ENCODE results near the gene DGKZ.

DNA sequence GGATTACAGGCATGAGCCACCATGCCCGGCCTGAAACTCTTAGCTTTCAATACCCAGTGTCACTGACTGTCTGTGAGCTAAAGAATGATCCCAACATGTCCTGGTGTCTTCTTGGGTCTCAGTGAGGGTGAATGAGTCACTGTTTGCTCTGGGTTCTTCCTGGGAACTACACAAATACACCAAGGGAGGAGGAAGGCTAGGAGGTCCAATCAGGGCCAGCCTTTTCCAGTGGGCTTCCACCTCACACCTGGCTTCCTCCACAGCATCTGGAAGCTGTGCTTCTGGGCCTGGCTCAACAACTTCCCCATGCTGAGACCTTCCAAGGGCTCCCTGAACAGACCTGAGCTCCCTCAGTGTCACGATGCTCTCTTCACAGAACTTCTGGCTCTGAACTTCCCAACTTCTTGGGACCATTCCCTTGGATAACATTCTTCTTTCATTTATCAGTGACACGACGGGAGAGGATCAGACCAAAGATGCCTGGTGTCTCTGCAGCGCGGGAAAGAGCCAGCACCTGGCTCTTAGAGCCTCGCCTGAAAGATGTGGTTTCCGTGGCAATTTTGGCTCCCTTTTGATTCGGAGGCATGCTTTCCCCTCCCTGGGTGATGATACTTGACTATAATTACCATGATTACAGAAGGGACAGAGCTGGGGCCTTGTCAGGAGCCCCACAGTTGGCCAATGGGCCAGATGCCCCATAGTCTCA lies 66.7 kb downstream of the DGKZ start:
- no peak for TF ChIP-seq POLR2A (IDR thresholded peaks at IDR 0.05)
- TF ChIP-seq, protein P1, sequence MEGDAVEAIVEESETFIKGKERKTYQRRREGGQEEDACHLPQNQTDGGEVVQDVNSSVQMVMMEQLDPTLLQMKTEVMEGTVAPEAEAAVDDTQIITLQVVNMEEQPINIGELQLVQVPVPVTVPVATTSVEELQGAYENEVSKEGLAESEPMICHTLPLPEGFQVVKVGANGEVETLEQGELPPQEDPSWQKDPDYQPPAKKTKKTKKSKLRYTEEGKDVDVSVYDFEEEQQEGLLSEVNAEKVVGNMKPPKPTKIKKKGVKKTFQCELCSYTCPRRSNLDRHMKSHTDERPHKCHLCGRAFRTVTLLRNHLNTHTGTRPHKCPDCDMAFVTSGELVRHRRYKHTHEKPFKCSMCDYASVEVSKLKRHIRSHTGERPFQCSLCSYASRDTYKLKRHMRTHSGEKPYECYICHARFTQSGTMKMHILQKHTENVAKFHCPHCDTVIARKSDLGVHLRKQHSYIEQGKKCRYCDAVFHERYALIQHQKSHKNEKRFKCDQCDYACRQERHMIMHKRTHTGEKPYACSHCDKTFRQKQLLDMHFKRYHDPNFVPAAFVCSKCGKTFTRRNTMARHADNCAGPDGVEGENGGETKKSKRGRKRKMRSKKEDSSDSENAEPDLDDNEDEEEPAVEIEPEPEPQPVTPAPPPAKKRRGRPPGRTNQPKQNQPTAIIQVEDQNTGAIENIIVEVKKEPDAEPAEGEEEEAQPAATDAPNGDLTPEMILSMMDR (IDR thresholded peaks at IDR 0.05): no peak
